ENCODE data around the gene AMTN.

DNA sequence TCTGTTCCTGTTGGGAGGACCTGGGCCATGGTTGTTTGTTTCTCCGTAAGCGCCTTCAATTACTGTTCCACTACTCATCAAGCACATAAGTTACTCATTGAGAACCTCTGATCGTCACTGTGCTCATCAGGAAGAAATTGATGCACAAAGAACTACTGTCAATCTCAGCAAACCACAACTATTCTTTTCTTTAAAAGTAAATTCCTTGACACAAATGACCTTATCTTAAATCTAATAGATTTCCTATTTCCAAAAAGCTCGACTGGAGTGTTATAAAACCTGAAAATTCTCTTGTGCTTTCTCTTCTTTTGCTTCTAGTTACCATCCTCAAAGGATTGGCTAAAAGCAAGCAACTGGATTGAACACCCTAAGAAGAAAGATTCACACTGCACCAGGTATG, 46.5 kb upstream of the AMTN start, which contains the start of gene MUC7:
- TF ChIP-seq, protein P1, sequence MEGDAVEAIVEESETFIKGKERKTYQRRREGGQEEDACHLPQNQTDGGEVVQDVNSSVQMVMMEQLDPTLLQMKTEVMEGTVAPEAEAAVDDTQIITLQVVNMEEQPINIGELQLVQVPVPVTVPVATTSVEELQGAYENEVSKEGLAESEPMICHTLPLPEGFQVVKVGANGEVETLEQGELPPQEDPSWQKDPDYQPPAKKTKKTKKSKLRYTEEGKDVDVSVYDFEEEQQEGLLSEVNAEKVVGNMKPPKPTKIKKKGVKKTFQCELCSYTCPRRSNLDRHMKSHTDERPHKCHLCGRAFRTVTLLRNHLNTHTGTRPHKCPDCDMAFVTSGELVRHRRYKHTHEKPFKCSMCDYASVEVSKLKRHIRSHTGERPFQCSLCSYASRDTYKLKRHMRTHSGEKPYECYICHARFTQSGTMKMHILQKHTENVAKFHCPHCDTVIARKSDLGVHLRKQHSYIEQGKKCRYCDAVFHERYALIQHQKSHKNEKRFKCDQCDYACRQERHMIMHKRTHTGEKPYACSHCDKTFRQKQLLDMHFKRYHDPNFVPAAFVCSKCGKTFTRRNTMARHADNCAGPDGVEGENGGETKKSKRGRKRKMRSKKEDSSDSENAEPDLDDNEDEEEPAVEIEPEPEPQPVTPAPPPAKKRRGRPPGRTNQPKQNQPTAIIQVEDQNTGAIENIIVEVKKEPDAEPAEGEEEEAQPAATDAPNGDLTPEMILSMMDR (IDR thresholded peaks at IDR 0.05; ENCODE audit: low read length) = no peak
- TF ChIP-seq EZH2 (IDR thresholded peaks at IDR 0.05; ENCODE audit: borderline replicate concordance, low read length) = no peak
